Limb (tissue), 2 donors: Measurements from ENCODE around the gene EPHA2.

Source experiments
- DNase-seq, 2 donors: peaks; one replicate each; pipeline ENCODE4 v3.0.0-alpha.2; 2016; ENCODE audit errors: extremely low spot score in 2 of 2

The EPHA2 gene

GRCh38 chr1:16134906-16135305 lies 21.0 kb downstream of the EPHA2 start:
- DNase-seq = no peak

- DNase-seq = no peak
Observed at GRCh38 chr1:16134066-16134801, 21.6 kb downstream of the EPHA2 start.

GRCh38 chr1:16133007-16133961 lies 22.6 kb downstream of the EPHA2 start:
- no peak for DNase-seq

- no peak for DNase-seq
Observed at GRCh38 chr1:16132325-16132785, 23.5 kb downstream of the EPHA2 start.

- no peak for DNase-seq
Observed at GRCh38 chr1:16131636-16132324, 24.1 kb downstream of the EPHA2 start.

- DNase-seq = no peak
Observed at GRCh38 chr1:16130827-16131226, 25.0 kb downstream of the EPHA2 start.

- DNase-seq = no peak
Observed at GRCh38 chr1:16129921-16130543, 25.8 kb downstream of the EPHA2 start.

- DNase-seq = no peak
Observed at GRCh38 chr1:16129316-16129715, 26.6 kb downstream of the EPHA2 start.

- DNase-seq = no peak
Observed at GRCh38 chr1:16128338-16128741, 27.5 kb downstream of the EPHA2 start.

- no peak for DNase-seq
Observed at GRCh38 chr1:16127676-16128337, 28.1 kb downstream of the EPHA2 start.

GRCh38 chr1:16126743-16127515 lies 28.9 kb downstream of the EPHA2 start:
- no peak for DNase-seq

GRCh38 chr1:16126160-16126559 lies 29.7 kb downstream of the EPHA2 start:
- no peak for DNase-seq

- DNase-seq = no peak
Observed at GRCh38 chr1:16125483-16125882, 30.4 kb downstream of the EPHA2 start.

- no peak for DNase-seq
Observed at GRCh38 chr1:16125088-16125470, 30.8 kb downstream of the EPHA2 start.

GRCh38 chr1:16124377-16125087 lies 31.3 kb downstream of the EPHA2 start:
- DNase-seq = no peak

GRCh38 chr1:16122916-16123315 lies 33.0 kb downstream of the EPHA2 start:
- DNase-seq = no peak

- no peak for DNase-seq
Observed at GRCh38 chr1:16122350-16122881, 33.5 kb downstream of the EPHA2 start.

GRCh38 chr1:16120940-16121410 lies 34.9 kb downstream of the EPHA2 start:
- DNase-seq = no peak

- no peak for DNase-seq
Observed at GRCh38 chr1:16120407-16120806, 35.5 kb downstream of the EPHA2 start.
